ENCODE data around the gene RALB.
"Not testable (repeated sequence)": the region's sequence is repeated elsewhere in the genome, so short reads cannot be mapped to it uniquely, and the experiment has no call there.

Gene RALB

GRCh38 chr2:120225549-120226065, 27.0 kb upstream of the RALB start:
- no peak for DNase-seq

GRCh38 chr2:120226316-120226715, 26.3 kb upstream of the RALB start:
- no peak for DNase-seq

GRCh38 chr2:120227111-120227991, 25.3 kb upstream of the RALB start:
- no peak for DNase-seq

- DNase-seq, result no peak
These were observed 24.1 kb upstream of the RALB start for GRCh38 chr2:120228503-120228902.

GRCh38 chr2:120229341-120229740, 23.3 kb upstream of the RALB start:
- no peak for DNase-seq

GRCh38 chr2:120230515-120231471, 21.9 kb upstream of the RALB start:
- DNase-seq, result no peak

GRCh38 chr2:120231564-120231973, 21.1 kb upstream of the RALB start:
- no peak for DNase-seq

GRCh38 chr2:120231974-120232635, 20.5 kb upstream of the RALB start:
- DNase-seq, result peak; percentile 83

GRCh38 chr2:120233292-120233691, 19.4 kb upstream of the RALB start:
- no peak for DNase-seq

- DNase-seq, result not testable (repeated sequence)
These were observed 17.5 kb upstream of the RALB start for GRCh38 chr2:120235158-120235557.

- DNase-seq, result no peak
These were observed 17.0 kb upstream of the RALB start for GRCh38 chr2:120235681-120236080.

- no peak for DNase-seq
These were observed 16.3 kb upstream of the RALB start for GRCh38 chr2:120236316-120236715.

GRCh38 chr2:120236791-120237190, 15.9 kb upstream of the RALB start:
- no peak for DNase-seq

GRCh38 chr2:120237491-120237902, 15.2 kb upstream of the RALB start:
- no peak for DNase-seq

GRCh38 chr2:120238728-120239487, 13.7 kb upstream of the RALB start:
- no peak for DNase-seq

- DNase-seq, result no peak
These were observed 13.0 kb upstream of the RALB start for GRCh38 chr2:120239488-120240287.

- no peak for DNase-seq
These were observed 11.7 kb upstream of the RALB start for GRCh38 chr2:120240901-120241429.

- no peak for DNase-seq
These were observed 11.0 kb upstream of the RALB start for GRCh38 chr2:120241684-120242083.

GRCh38 chr2:120243211-120243610, 9.4 kb upstream of the RALB start:
- no peak for DNase-seq

GRCh38 chr2:120243875-120244553, 8.6 kb upstream of the RALB start:
- DNase-seq, result no peak
